HG02852 (cell line): Measurements from ENCODE around the gene P2RX4.
"Not testable (repeated sequence)": the region's sequence is repeated elsewhere in the genome, so short reads cannot be mapped to it uniquely, and the experiment has no call there.

Experiments
- ATAC-seq: cut with Tn5 transposase; IDR thresholded peaks from one replicate; pipeline ENCODE4 v1.9.1; 2021; ENCODE audit warnings: mild to moderate bottlenecking, moderate library complexity; ENCODE audit not compliant: unreplicated experiment

P2RX4 gene

DNA sequence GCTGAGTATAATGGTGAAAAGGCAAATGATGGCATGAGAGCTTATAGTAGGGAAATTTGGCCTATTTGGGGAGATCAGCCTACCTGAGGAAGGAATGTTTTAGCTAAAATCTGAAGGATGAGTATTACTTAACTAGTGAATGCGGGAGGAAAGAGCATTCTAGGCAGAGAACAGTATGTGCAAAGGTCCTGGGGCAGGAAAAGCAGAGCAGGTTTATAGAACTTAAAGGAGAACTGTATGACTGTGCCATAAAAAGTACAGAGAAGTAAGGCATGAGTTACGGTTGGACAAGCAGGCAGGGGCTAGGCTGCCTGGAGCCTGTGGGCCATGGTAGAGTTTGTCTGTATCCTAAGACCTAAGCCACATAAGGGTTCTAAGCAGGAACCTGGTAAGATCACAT lies 21.7 kb upstream of the P2RX4 start:
- no peak for ATAC-seq

GRCh38 chr12:121189131-121189530 lies 20.8 kb upstream of the P2RX4 start:
- ATAC-seq: no peak

- ATAC-seq: no peak
These were observed 20.2 kb upstream of the P2RX4 start for GRCh38 chr12:121189619-121190155.

DNA sequence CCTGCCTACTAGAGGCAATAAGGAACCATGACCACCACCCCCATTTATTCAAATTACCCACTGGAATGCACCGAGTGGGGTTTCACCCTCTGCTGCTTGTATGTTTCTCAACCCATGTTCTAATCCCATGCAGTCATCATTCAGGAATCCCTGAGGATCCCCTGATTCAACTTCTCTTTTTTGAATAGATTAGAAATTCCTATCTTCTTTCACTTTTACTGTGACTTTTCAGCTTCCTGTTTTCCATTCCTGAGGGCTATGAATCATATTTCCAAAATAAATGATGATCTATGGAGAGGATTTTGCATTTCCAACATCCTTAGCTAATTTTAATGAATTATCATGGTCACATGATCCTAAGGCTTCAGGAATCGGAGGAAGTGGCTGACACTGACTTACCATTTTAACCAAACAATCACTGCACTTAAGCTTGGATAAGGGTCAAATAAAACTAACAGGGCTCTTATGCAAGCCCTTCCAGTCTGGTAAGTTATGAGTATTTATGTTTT lies 19.4 kb upstream of the P2RX4 start:
- ATAC-seq: no peak

- ATAC-seq: no peak
These were observed 18.8 kb upstream of the P2RX4 start for GRCh38 chr12:121191151-121191550.

DNA sequence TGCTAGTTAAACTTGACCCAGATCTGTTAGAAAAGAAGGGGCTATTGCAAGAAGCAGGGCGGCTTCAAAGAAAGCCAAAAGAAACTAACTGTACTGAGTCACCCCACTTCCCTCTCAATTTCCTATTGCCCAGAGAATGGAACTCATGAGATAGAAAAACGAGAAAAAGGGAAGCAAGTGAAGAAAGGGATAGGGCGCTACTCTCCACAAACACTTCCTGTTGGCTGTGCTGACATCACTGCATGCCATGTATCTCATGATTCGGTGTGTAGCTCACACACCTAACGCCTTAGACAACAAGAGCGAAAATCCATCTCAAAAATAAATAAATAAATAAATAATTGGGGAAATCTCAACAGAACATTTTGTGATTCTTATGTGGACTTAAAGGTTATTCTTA lies 13.0 kb upstream of the P2RX4 start:
- ATAC-seq: no peak

DNA sequence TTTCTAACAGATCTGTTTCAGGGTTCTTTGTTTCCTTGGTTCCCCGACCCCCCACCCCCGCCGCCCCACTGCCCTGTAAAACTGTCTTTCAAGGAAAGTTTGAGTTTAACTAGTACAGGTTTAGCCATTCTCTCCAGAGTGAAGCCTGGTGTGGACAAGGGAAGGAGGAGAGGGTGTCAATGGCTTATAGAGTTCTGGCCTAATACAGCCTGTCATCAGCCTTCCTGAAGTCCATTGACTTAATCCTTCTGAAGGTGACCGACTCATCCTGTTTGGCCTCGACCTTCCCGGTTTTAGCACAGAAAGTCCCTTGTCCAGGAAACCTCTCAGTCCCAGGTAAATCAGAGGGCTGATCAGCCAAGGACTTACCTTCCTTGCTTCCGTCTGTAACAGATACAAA lies 11.0 kb upstream of the P2RX4 start:
- ATAC-seq: no peak

DNA sequence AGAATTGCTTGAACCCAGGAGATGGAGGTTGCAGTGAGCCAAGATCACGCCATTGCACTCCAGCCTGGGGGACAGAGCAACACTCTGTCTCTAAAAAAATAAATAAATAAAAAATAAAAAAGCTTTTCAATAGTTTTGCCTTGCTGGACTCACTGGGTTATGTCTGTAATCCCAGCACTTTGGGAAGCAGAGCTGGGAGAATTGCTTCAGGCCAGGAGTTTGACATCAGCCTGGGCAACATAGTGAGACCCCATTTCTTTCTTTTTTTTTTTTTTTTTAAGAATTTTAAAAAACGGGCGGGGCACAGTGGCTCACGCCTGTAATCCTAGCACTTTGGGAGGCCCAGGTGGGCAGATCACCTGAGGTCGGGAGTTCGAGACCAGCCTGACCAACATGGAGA lies 8.8 kb upstream of the P2RX4 start:
- ATAC-seq: not testable (repeated sequence)

DNA sequence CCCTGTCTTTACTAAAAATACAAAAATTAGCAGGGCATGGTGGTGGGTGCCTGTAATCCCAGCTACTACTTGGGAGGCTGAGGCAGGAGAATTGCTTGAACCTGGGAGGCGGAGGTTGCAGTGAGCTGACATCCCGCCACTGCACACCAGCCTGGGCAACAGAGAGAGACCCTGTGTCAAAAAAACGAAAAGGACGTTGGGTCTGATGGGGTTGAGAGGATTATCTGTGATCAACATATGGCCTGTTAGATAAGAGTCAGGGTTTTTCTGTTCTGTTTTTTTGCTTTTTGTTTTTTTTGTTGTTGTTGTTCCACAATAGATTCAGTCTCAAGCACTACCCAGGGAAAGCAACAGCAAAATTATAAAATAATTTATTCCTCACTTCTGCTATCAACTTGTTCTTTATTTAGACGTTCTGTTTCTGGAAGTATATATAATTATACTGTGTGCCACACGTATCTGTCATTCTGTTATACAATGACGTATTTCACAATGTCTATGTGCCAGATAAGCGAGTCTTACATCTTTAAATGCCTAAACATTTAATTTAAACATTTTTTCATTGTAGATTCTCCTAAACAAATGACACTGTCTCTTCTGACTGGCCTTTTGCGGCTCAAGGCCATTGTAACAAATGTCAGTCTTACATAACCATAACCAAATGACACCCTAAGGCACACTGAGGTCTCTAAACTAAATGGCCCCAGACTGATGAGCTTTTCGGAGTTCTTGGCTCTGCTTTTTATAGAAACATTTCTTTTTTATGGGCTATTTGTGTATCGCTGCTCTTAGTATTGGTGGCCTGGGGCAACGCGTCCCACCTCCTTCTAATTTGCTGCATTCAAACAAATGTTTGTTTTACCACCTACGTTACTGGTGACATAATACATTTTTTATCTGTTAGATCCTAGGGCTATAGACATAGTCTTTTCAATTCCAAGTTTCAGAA lies 7.2 kb upstream of the P2RX4 start:
- no peak for ATAC-seq

DNA sequence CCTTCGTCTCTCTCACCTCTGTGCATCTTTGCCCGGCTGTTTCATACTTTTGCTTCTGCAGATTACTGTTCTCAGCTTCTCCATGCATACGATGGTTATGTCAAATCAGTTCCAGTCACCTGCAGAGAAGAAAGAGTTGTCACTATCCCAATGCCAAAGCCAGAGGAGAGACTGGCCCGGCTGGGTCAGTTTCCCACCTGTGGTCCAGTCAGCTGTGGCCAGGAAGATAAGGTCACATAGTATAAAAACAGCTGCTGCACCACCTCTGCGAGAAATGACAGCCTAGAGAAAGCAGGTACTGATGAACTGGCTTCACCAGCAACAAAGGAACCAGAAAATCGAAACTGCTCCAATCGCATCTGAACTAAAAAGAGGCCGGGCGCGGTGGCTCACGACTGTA lies 6.4 kb upstream of the P2RX4 start:
- no peak for ATAC-seq

DNA sequence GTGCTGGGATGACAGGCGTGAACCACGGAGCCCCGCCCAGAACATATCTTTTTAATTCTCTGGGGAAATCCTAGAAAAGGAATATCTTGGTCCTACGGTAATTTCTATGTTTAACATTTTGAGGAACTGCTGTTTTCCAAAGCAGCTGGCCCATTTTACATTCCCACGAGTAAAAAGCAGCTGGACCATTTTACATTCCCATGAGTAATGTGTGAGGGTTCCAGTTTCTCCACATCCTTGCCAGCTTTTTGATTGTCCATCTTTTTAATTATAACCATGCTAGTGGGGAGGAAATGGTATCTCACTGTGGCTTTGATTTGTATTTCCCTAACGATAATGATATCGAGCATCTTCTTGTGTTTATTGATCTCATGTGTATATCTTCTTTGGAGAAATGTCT lies 4.4 kb upstream of the P2RX4 start:
- ATAC-seq: no peak

DNA sequence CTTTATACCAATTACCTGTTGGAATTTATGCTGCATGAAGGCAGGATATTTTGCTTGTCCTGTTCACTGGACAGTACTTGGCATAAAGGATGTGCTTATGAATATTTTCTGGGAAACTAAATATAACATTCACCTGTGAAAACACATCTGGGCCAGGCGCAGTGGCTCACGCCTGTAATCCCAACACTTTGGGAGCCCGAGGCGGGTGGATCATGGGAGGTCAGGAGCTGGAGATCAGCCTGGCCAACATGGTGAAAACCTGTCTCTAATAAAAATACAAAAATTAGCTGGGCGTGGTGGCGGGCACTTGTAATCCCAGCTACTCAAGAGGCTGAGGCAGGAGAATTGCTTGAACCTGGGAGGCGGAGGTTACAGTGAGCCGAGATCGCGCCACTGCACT lies 1.4 kb upstream of the P2RX4 start:
- not testable (repeated sequence) for ATAC-seq

GRCh38 chr12:121209221-121209620 lies 708 bp upstream of the P2RX4 start:
- ATAC-seq: no peak

- no peak for ATAC-seq
These were observed 2.9 kb downstream of the P2RX4 start for GRCh38 chr12:121212875-121213274.

DNA sequence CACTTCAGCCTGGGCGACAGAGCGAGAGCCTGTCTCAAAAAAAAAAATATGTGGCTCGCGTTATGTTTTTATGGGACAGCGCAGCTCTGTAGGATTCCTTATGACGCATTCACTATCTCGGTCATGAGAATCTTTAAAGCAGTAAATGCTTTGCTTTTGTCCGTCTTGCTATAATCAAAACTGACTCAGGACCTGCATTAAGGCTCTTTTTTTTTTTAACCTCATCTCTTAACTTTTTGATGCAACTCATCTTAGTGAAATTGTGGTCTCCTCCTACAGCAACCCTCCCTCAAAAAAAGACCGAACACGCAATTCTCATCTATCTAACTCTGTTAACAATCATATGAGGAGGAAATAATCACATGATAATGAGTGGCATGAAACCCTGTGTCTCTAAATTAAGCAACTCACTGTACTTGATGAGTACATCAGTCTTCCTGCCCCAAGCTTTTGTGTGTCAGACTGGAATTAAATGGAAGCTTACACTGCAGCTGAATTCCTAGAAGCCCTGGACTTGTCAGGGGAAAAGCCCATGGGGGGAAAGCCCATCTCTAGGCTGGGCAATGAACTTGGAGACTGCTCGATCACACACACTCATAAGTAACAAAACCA lies 4.3 kb downstream of the P2RX4 start:
- no peak for ATAC-seq

- ATAC-seq: no peak
These were observed 5.2 kb downstream of the P2RX4 start for GRCh38 chr12:121214855-121215745.

GRCh38 chr12:121216102-121216501 lies 6.2 kb downstream of the P2RX4 start:
- no peak for ATAC-seq

DNA sequence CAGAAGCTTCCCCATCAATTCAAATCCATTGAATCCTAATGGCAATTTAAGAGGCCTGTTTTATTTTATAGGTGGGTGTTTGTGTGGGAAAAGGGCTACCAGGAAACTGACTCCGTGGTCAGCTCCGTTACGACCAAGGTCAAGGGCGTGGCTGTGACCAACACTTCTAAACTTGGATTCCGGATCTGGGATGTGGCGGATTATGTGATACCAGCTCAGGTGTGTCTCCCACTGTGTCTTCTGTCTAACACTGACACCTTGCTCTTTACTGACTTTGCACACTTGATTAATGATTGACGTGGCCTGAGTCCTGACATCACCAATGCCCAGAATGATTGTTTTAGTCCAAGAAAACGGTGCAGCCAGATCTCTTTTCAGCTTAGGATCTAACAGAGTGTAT lies 7.1 kb downstream of the P2RX4 start:
- ATAC-seq: no peak

- ATAC-seq: no peak
These were observed 7.8 kb downstream of the P2RX4 start for GRCh38 chr12:121217761-121218160.

GRCh38 chr12:121218588-121219352 lies 8.8 kb downstream of the P2RX4 start:
- no peak for ATAC-seq
